T-cell (primary cell): ENCODE results near the gene KYAT1. TPM values are rescaled to one million over a fixed set of nuclear protein-coding genes. Genes with fewer than 3 reads are reported as not detected.

ENCODE experiments used
- ATAC-seq, 4 experiments: fragments of 200-7000 bp in 3 of 4; fragments of 150-1000 bp in 1 of 4; cut with Tn5 transposase; replicated peaks in 1 of 4; 1 replicate in 3 of 4; 2 replicates in 1 of 4; pipeline ENCODE4 v1.10.0; 2021; ENCODE audit warnings: moderate library complexity in 3 of 4, mild to moderate bottlenecking in 2 of 4, moderate number of reproducible peaks in 1 of 4
- CTCF ChIA-PET, 2 donors: fragments of 300-600 bp; sonication (Branson Sonifier 250); formaldehyde crosslinking; loops; one replicate each; lab custom pipeline; 2022; ENCODE audit warnings: antibody characterized with exemption in 2 of 2; lab: Charles Lee
- POLR2A ChIA-PET, 2 donors: fragments of 300-600 bp; sonication (Branson Sonifier 250); formaldehyde crosslinking; loops; one replicate each; lab custom pipeline; 2022; ENCODE audit warnings: antibody characterized with exemption in 2 of 2; lab: Charles Lee
- DNase-seq, 35 experiments: peaks; one replicate each; pipeline versions ENCODE4 v3.0.0 to v3.0.0-alpha.2; 2013 to 2023
- H3K27ac ChIP-seq: one replicate; pipeline ENCODE4 v1.5.1; 2013; ENCODE audit warnings: low read length
- H3K27me3 ChIP-seq, 2 experiments: replicated peaks in 1 of 2; 1 replicate in 1 of 2; 2 replicates in 1 of 2; pipeline versions ENCODE4 v1.6.1 to v1.7.0; 2013; ENCODE audit warnings: low read length in 1 of 2, mixed read lengths in 1 of 2; ENCODE audit not compliant: control insufficient read depth in 2 of 2, insufficient read depth in 2 of 2; ENCODE audit errors: extremely low read depth in 1 of 2
- H3K36me3 ChIP-seq, 2 donors: 1 replicate in 1 of 2; 2 replicates in 1 of 2; pipeline versions ENCODE4 v1.6.1 to v1.7.0; 2013; ENCODE audit warnings: low read length in 1 of 2; ENCODE audit not compliant: control insufficient read depth in 2 of 2, insufficient read depth in 1 of 2; ENCODE audit errors: extremely low read depth in 1 of 2
- H3K4me1 ChIP-seq, 2 experiments: 1 replicate in 1 of 2; 2 replicates in 1 of 2; pipeline versions ENCODE4 v1.6.1 to v1.7.0; 2013; ENCODE audit warnings: low read length in 2 of 2, mixed read lengths in 1 of 2; ENCODE audit not compliant: insufficient read depth in 2 of 2, control insufficient read depth in 1 of 2; ENCODE audit errors: extremely low read depth in 1 of 2
- H3K4me3 ChIP-seq, 2 donors: 1 replicate in 1 of 2; 2 replicates in 1 of 2; pipeline versions ENCODE4 v1.5.1 to v1.7.0; 2013; ENCODE audit warnings: mild to moderate bottlenecking in 2 of 2, low read length in 1 of 2, moderate library complexity in 1 of 2; ENCODE audit not compliant: control insufficient read depth in 1 of 2; ENCODE audit errors: extremely low read depth in 1 of 2
- H3K9me3 ChIP-seq: 2 replicates; pipeline ENCODE4 v1.7.0; 2013
- H3K27ac Mint-ChIP-seq, 2 donors: one replicate each; pipeline ENCODE4 v1.8.0; 2020 to 2021; ENCODE audit warnings: mild to moderate bottlenecking in 2 of 2, mixed read lengths in 2 of 2
- H3K27me3 Mint-ChIP-seq, 2 donors: one replicate each; pipeline ENCODE4 v1.8.0; 2021 to 2022; ENCODE audit warnings: mixed read lengths in 2 of 2
- H3K36me3 Mint-ChIP-seq: one replicate; pipeline ENCODE4 v1.8.0; 2021; ENCODE audit warnings: mixed read lengths
- H3K4me1 Mint-ChIP-seq, 3 donors: one replicate each; pipeline ENCODE4 v1.8.0; 2020 to 2022; ENCODE audit warnings: mixed read lengths in 3 of 3, mild to moderate bottlenecking in 1 of 3
- H3K4me3 Mint-ChIP-seq, 3 donors: one replicate each; pipeline ENCODE4 v1.8.0; 2020 to 2022; ENCODE audit warnings: mild to moderate bottlenecking in 3 of 3, mixed read lengths in 3 of 3, moderate library complexity in 3 of 3
- H3K9me3 Mint-ChIP-seq, 3 donors: one replicate each; pipeline ENCODE4 v1.8.0; 2020 to 2022; ENCODE audit warnings: mixed read lengths in 3 of 3
- WGBS: methylation state at CpG from one replicate; pipeline ENCODE4 v1.1.5; 2013; ENCODE audit warnings: missing lambda C conversion rate; ENCODE audit not compliant: insufficient coverage; 5-methylcytosine and 5-hydroxymethylcytosine counted together
- total RNA-seq, 35 experiments: library from RNA in 6 of 35; stranded (reverse) in 6 of 35; fragments of 120-200 nt in 1 of 35; gene quantifications; one replicate each; pipeline versions ENCODE4 v1.2.1 to v1.2.4 and lab custom pipeline; 2013 to 2026

The KYAT1 gene
- total RNA-seq, 5 donors from 2014 or later (not counting 1 experiment from before 2014, with no cell fraction given) = 9.7 to 15.6 (median 11.7) TPM

DNA sequence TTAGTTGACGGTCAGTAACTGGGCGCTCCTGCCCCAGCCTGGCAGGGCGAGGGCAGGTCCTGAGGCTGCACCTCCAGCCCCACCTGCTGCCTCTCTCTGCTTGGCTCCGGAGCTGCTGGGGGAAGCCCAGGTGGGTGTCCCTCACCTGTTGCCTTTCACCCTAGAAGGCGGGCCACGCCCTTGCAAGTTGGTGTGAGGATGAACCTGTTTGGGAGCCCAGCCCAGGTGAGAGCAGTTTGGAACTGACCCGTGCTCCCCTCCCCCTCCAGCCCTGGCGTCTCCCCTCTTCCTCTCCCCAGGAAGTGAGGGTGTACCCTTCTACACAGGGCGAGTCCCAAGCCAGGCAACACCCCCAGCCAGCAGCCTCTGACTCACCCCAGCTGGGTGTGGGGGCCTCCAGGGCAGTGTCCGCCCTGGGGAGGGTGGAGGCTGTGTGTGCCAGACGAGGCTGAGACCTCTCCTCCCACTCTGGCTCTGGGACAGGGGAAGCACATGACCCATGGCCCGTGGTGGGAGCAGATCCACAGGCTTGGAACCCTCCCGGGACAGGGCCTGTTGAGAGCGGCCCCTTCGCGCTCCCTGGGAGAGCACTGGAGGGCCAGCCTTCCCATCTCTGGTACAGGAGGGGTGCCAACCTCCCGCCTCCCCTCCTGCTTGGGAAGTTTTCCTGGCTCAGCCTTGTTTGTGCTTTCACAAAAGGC, 10.6 kb upstream of the KYAT1 start:
- H3K27me3 ChIP-seq = no peaks in the 10 kb centered on the region
- Mint-ChIP-seq H3K4me1 (peaks cover 57 to 76% (median 63%) of the 10 kb centered on the region in 3 donors), H3K4me3 (peak overlapping the region in 1 of 3 donors; percentile 62), H3K27me3 (no peaks in the 10 kb centered on the region), H3K9me3 (no peaks in the 10 kb centered on the region), H3K27ac (peak overlapping the region; percentile 88 to 95), H3K36me3 (peaks cover 29% of the 10 kb centered on the region)
- H3K27ac ChIP-seq = peak overlapping the region; percentile 64
- peak; percentile 56 to 89 (median 85) for ATAC-seq
- no peak overlapping the region for H3K4me3 ChIP-seq
- WGBS = 88% methylated on average over 7 of the region's 17 CpGs
- H3K9me3 ChIP-seq = no peaks in the 10 kb centered on the region
- CTCF ChIA-PET = no interaction called here
- peaks cover 5 to 65% of the 10 kb centered on the region in 2 donors for H3K36me3 ChIP-seq
- DNase-seq = peak in 4 of 35 experiments; percentile 22 to 46 (median 25)
- POLR2A ChIA-PET = no interaction called here
- H3K4me1 ChIP-seq = peaks cover 16 to 73% of the 10 kb centered on the region in 2 experiments

DNA sequence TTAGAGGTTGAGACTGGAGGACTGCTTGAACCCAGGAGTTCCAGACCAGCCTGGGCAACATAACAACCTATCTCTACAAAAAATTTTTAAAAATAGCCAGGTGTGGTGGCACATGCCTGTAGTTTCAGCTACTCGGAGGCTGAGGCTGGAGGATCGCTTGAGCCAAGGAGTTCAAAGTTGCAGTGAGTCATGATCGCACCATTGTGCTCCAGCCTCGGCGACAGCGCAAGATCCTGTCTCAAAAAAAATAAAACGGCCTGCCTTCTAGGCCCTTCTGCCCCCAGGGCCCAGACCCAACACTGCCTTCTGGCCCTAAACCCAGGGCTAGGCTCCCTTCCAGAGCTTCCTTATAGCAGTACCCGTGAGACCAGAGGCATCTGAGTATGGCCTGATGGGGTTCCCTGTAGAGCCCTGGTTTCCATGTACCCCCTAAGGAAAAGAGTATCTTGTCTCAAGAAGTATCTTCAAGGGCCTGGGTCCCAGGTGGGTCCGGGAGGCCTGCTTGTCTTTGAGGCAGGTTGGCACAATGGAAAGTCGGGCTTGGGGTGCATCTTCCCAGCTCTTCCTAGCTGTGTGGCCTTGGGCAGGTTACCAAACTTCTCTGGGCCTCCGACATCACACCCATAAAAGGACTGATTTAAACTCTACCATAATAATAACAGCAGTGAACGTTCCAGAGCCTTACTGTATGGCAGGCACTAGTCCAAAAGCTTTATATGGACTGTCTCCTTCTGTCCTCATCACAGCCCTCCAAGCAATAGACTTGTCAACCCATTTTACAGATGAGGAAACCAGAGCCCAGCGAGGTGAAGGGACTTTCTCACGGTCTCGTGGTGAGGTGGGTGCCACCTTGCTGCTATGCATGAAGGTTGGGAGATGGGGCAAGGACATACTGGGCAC, 9.8 kb upstream of the KYAT1 start:
- no peak for ATAC-seq
- peaks cover 5 to 66% of the 10 kb centered on the region in 2 donors for H3K36me3 ChIP-seq

DNA sequence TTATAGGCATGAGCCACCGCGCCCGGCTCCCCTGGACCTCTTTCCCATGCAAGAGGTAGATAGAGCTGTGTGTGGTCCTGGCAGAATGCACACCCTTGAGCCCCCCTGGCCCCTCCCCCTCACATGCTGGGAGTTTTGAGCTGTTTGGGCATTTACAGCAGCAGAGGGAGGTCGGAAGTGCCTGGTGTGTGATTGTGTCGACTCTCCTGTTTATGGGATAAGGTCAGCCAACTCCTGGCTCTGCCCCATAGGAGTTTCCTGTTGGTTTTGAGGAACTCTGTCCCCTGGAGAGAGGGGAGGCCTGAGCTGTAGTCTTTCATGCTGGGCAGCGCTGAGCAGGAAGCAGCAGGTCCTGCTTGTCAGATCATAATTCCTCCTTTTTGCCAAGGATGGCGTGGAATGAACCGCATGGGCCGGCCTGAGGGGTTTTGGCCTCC, 6.2 kb upstream of the KYAT1 start:
- peaks cover 60 to 78% (median 72%) of the 10 kb centered on the region in 3 donors for H3K4me1 Mint-ChIP-seq
- no peak overlapping the region for H3K4me3 Mint-ChIP-seq
- no peak overlapping the region for H3K27ac ChIP-seq
- no peaks in the 10 kb centered on the region for H3K27me3 ChIP-seq
- no peaks in the 10 kb centered on the region for H3K9me3 ChIP-seq
- ATAC-seq = no peak
- POLR2A ChIA-PET = interaction anchor here in 1 of 2 donors (0.6 kb wide), 1 partner anchor 109 kb away, joined by 4 read pairs; no protein-coding TSS in a partner anchor
- H3K4me3 ChIP-seq = no peak overlapping the region
- H3K36me3 Mint-ChIP-seq = peaks cover 20% of the 10 kb centered on the region
- no peak for DNase-seq
- peaks cover 22 to 73% of the 10 kb centered on the region in 2 experiments for H3K4me1 ChIP-seq
- H3K27ac Mint-ChIP-seq = peak overlapping the region in 1 of 2 donors; percentile 55
- no peaks in the 10 kb centered on the region for H3K9me3 Mint-ChIP-seq
- 100% methylated on average over 1 of the region's 9 CpGs for WGBS
- CTCF ChIA-PET = no interaction called here
- H3K27me3 Mint-ChIP-seq = no peaks in the 10 kb centered on the region
- peaks cover 8 to 74% of the 10 kb centered on the region in 2 donors for H3K36me3 ChIP-seq

More for the DNA sequence above, 9.8 kb upstream of the KYAT1 start:
- Histone ChIP-seq H3K27me3 (no peaks in the 10 kb centered on the region), H3K4me1 (peaks cover 16 to 69% of the 10 kb centered on the region in 2 experiments), H3K4me3 (no peak overlapping the region), H3K9me3 (no peaks in the 10 kb centered on the region), H3K27ac (peak overlapping the region; percentile 64)
- DNase-seq = no peak
- ChIA-PET CTCF (no interaction called here), POLR2A (no interaction called here)
- Mint-ChIP-seq H3K4me1 (peaks cover 52 to 75% (median 66%) of the 10 kb centered on the region in 3 donors), H3K9me3 (no peaks in the 10 kb centered on the region), H3K27me3 (no peaks in the 10 kb centered on the region), H3K4me3 (no peak overlapping the region), H3K36me3 (peaks cover 28% of the 10 kb centered on the region), H3K27ac (peak overlapping the region; percentile 75 to 77)
- 97% methylated on average over 10 of the region's 15 CpGs for WGBS

GRCh38 chr9:128887049-128887448, 5.3 kb upstream of the KYAT1 start:
- H3K4me1 Mint-ChIP-seq = peaks cover 63 to 72% (median 68%) of the 10 kb centered on the region in 3 donors
- CTCF ChIA-PET = no interaction called here
- H3K36me3 Mint-ChIP-seq = peaks cover 20% of the 10 kb centered on the region
- H3K9me3 ChIP-seq = no peaks in the 10 kb centered on the region
- peaks cover 8 to 67% of the 10 kb centered on the region in 2 donors for H3K36me3 ChIP-seq
- peaks cover 18 to 68% of the 10 kb centered on the region in 2 experiments for H3K4me1 ChIP-seq
- no peak overlapping the region for H3K4me3 ChIP-seq
- no peak overlapping the region for H3K4me3 Mint-ChIP-seq
- no peaks in the 10 kb centered on the region for H3K27me3 Mint-ChIP-seq
- ATAC-seq (no peak), DNase-seq (no peak)
- H3K27me3 ChIP-seq = no peaks in the 10 kb centered on the region
- POLR2A ChIA-PET = no interaction called here
- no CpG with 5 or more reads among the region's 3 CpGs for WGBS
- H3K27ac Mint-ChIP-seq = no peak overlapping the region
- H3K9me3 Mint-ChIP-seq = no peaks in the 10 kb centered on the region
- no peak overlapping the region for H3K27ac ChIP-seq

GRCh38 chr9:128886211-128886891, 4.6 kb upstream of the KYAT1 start:
- Histone ChIP-seq H3K4me1 (peaks cover 16 to 61% of the 10 kb centered on the region in 2 experiments), H3K27ac (no peak overlapping the region), H3K9me3 (no peaks in the 10 kb centered on the region), H3K27me3 (no peaks in the 10 kb centered on the region), H3K4me3 (peak overlapping the region in 1 of 2 donors; percentile 7), H3K36me3 (peaks cover 8 to 60% of the 10 kb centered on the region in 2 donors)
- ChIA-PET POLR2A (no interaction called here), CTCF (no interaction called here)
- no peak for ATAC-seq
- no peaks in the 10 kb centered on the region for H3K27me3 Mint-ChIP-seq
- peaks cover 20% of the 10 kb centered on the region for H3K36me3 Mint-ChIP-seq
- H3K4me3 Mint-ChIP-seq = peak overlapping the region in 1 of 3 donors; percentile 98
- no peak for DNase-seq
- H3K9me3 Mint-ChIP-seq = no peaks in the 10 kb centered on the region
- WGBS = 87% methylated on average over 8 of the region's 13 CpGs
- H3K4me1 Mint-ChIP-seq = peaks cover 61 to 67% (median 64%) of the 10 kb centered on the region in 3 donors
- peak overlapping the region; percentile 72 to 76 for H3K27ac Mint-ChIP-seq

DNA sequence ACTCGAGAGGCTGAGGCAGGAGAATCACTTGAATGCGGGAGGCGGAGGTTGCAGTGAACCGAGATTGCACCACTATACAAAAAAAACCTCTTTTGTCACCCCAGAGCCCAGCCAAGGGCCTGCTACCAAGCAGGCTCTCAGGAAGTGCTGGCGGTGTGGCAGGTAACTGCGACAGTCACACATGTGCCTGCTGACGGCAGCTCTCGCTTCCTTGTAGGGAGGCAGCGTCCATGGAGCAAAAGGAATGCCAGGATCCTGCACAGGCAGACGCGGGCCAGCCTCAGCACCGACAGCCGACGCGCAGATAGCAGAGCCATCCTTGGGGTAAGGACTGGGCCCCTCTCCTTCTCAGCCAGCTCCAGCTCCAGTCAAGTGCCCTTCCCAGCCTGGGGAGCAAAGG, 4.0 kb upstream of the KYAT1 start:
- Mint-ChIP-seq H3K4me3 (peak overlapping the region in 2 of 3 donors; percentile 54 to 98), H3K4me1 (peaks cover 61 to 71% (median 67%) of the 10 kb centered on the region in 3 donors), H3K27ac (peak overlapping the region; percentile 82 to 83), H3K9me3 (no peaks in the 10 kb centered on the region), H3K36me3 (peaks cover 20% of the 10 kb centered on the region), H3K27me3 (no peaks in the 10 kb centered on the region)
- Histone ChIP-seq H3K9me3 (no peaks in the 10 kb centered on the region), H3K36me3 (peaks cover 8 to 56% of the 10 kb centered on the region in 2 donors), H3K27me3 (no peaks in the 10 kb centered on the region), H3K4me3 (peak overlapping the region in 1 of 2 donors; percentile 7), H3K4me1 (peaks cover 16 to 61% of the 10 kb centered on the region in 2 experiments), H3K27ac (no peak overlapping the region)
- no peak for ATAC-seq
- POLR2A ChIA-PET = no interaction called here
- WGBS = 76% methylated on average over 12 of the region's 15 CpGs
- DNase-seq = no peak
- CTCF ChIA-PET = no interaction called here
